ENCODE results near the gene ASB16.

ASB16 gene

DNA sequence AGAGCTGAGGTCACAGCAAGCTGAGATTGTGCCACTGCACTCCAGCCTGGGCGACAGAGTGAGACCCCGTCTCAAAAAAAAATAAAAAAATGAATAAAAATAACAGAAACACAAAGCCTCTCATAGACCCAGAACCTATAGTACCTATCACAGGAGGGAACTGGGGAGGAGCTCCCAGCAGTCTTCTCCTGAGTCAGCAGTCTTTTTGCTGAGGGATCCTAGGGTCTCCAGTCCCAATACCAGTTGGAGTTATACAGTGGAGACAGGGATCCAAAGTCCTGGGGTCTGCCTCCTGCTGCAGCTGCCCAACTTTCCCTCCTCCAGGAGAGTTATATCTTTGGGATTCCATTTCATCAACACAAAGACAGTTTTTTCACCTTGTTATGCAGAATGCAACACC lies 12.5 kb downstream of the ASB16 start:
- TF ChIP-seq, protein P1, sequence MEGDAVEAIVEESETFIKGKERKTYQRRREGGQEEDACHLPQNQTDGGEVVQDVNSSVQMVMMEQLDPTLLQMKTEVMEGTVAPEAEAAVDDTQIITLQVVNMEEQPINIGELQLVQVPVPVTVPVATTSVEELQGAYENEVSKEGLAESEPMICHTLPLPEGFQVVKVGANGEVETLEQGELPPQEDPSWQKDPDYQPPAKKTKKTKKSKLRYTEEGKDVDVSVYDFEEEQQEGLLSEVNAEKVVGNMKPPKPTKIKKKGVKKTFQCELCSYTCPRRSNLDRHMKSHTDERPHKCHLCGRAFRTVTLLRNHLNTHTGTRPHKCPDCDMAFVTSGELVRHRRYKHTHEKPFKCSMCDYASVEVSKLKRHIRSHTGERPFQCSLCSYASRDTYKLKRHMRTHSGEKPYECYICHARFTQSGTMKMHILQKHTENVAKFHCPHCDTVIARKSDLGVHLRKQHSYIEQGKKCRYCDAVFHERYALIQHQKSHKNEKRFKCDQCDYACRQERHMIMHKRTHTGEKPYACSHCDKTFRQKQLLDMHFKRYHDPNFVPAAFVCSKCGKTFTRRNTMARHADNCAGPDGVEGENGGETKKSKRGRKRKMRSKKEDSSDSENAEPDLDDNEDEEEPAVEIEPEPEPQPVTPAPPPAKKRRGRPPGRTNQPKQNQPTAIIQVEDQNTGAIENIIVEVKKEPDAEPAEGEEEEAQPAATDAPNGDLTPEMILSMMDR (IDR thresholded peaks at IDR 0.05; ENCODE audit: low read length, missing control alignments): no peak
- DNase-seq (ENCODE audit: low read depth): no peak
- no peak overlapping the region for H3K4me3 ChIP-seq (replicated peaks; ENCODE audit: low read depth, low read length)

DNA sequence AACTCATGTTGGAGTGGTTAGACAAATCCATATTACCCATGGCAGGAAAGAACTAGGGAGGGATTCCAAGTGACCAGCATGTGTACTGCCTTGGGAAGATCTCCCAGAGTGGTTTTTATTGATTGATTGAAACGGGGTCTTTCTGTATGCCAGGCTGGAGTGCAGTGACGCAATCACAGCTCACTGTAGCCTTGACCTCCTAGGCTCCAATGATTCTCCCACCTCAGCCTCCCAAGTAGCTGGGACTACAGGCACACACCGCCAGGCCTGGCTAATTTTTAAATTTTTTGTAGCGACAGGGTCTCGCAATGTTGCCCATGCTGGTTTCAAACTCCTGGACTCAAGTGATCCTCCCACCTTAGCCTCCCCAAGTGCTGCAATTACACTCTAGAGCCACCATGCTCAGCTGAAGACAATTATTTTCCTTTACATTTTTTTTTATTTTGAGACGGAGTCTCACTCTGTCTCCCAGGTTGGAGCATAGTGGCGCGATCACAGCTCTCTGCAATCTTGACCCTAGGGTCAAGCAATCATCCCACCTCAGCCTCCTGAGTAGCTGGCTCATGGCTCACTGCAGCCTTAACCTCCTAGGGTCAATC lies 13.8 kb downstream of the ASB16 start:
- TF ChIP-seq, protein P1 (IDR thresholded peaks at IDR 0.05; ENCODE audit: low read length, missing control alignments): no peak

DNA sequence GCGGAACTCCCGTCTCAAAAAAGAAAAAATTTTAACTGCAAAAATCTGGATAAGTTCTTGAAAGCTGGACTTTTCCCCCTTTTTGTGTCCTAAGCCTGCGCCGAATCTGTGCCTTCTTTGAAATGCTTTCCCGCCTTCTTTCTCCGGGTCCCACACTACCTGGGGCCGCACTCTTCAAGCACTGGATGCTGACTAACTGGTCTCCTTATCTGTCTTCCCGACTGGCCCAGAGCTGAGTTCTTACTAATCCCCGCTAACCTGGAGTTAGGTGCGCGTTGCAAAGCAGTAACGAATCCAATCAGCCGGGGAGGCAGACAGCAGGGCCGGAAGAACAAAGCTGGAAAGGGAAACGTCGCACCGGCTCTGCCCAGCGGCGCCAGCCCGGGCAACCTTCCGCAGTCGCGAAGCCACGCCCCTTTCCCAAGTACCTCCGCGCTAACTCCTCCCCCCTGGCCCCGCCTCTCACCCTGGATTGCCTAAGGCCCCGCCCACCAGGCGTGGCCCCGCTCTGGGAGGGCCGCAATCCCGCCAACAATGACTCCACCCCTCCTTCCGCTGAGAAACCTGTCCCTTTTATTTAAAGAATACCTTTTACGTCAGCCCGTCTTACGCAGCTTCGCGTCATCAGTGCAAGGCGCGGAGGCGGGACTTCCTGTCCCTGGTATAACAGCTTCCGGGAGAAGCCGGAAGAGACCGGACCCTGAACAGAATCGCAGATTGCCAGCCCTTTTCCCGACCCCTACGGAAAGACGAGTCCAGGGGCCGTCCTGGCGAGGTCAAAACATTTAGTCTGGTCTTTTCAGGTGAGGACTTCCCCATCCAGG lies 16.0 kb downstream of the ASB16 start, which contains the start of gene TMUB2:
TSS of gene TMUB2 (plus strand) at position 666 of the 824 bp plus-strand sequence. CDS start 737 bp downstream, outside the sequence.
- peak; percentile 100 for DNase-seq (ENCODE audit: low read depth)
- TF ChIP-seq, protein P1 (IDR thresholded peaks at IDR 0.05; ENCODE audit: low read length, missing control alignments): no peak
- peak within 1 kb of the TSS; percentile 100 for H3K4me3 ChIP-seq (replicated peaks; ENCODE audit: low read depth, low read length)

More for the DNA sequence above, 13.8 kb downstream of the ASB16 start:
- H3K4me3 ChIP-seq (replicated peaks; ENCODE audit: low read depth, low read length): no peak overlapping the region
- no peak for DNase-seq (ENCODE audit: low read depth)

DNA sequence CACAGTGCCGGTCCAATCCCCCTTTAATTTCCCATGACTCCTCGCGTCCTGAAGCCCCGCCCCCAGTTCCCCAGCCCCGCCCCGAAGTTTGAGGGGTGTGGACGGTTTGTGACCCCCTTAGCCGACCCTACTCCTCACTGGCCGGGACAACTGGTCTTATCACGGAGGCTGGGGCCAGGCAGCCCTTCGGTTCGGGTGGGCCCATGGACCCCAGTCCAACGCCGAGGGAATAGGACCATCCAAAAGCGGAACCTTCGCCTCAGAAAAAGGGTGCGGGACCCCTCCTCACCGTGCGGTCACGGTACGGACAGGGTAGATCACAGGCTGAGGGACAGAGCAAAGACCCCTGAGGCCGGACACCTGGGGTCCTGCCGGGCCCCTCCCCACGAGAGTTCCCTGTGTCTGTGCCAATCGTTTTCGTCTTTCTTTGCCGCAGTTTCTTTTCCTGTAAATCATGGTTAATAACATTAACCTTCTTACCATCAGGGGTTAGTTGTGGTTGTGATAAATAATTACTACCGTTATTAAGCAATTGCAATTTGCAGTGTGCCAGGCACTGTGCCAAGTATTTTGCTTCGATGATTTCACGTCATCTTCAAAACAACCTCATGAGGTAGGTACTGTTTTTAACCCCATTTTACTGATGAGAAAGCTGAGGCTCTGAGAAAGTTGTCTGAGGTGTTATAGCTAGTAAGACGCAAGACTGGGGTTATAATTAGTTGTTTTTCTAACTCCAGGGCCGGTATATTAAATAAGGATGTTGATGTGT lies 16.8 kb downstream of the ASB16 start:
- peak; percentile 60 for DNase-seq (ENCODE audit: low read depth)
- TF ChIP-seq, protein P1 (IDR thresholded peaks at IDR 0.05; ENCODE audit: low read length, missing control alignments): no peak
- peak overlapping the region; percentile 100 for H3K4me3 ChIP-seq (replicated peaks; ENCODE audit: low read depth, low read length)

DNA sequence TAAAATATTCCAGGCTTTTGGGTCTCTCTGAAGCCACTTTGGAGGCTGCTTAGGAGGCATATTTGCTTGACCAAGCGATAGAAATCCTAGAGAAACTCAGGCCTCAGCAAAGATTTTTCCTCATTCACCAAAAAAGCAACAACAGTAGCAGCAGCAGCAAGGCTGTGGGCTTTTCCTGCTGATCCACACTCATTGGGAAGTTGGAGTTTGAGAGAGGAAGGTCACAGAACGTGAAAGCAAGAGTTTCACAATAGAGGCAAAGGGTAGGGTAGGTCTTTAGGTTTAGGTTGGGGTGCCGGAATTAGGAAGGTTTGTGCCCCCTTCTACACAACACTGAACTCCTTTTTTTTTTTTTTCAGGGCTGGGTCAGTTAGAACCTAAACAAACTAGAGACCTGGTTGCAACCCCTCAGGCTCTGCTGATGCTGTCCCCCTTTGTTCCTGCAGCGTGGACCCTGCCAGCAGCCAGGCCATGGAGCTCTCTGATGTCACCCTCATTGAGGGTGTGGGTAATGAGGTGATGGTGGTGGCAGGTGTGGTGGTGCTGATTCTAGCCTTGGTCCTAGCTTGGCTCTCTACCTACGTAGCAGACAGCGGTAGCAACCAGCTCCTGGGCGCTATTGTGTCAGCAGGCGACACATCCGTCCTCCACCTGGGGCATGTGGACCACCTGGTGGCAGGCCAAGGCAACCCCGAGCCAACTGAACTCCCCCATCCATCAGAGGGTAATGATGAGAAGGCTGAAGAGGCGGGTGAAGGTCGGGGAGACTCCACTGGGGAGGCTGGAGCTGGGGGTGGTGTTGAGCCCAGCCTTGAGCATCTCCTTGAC lies 18.3 kb downstream of the ASB16 start:
- TF ChIP-seq, protein P1 (IDR thresholded peaks at IDR 0.05; ENCODE audit: low read length, missing control alignments): no peak
- H3K4me3 ChIP-seq (replicated peaks; ENCODE audit: low read depth, low read length): peak overlapping the region; percentile 100
- DNase-seq (ENCODE audit: low read depth): no peak

DNA sequence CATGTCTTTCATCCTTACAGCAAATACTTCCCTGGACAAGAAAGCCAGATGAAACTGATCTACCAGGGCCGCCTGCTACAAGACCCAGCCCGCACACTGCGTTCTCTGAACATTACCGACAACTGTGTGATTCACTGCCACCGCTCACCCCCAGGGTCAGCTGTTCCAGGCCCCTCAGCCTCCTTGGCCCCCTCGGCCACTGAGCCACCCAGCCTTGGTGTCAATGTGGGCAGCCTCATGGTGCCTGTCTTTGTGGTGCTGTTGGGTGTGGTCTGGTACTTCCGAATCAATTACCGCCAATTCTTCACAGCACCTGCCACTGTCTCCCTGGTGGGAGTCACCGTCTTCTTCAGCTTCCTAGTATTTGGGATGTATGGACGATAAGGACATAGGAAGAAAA lies 20.0 kb downstream of the ASB16 start:
- TF ChIP-seq, protein P1 (IDR thresholded peaks at IDR 0.05; ENCODE audit: low read length, missing control alignments): no peak
- no peak overlapping the region for H3K4me3 ChIP-seq (replicated peaks; ENCODE audit: low read depth, low read length)
- no peak for DNase-seq (ENCODE audit: low read depth)

Data from fibroblast of pulmonary artery (primary cell).